ENCODE measurements around the gene SIAH1.

- TF ChIP-seq CTCF (IDR thresholded peaks at IDR 0.05) (no peak), POLR2A (IDR thresholded peaks at IDR 0.05) (no peak), EP300 (IDR thresholded peaks at IDR 0.05) (no peak)
These were observed 28.4 kb downstream of the SIAH1 start for GRCh38 chr16:48356633-48357376.
